ENCODE data around the gene HNRNPUL1. TPM values are rescaled to one million over a fixed set of nuclear protein-coding genes. Genes with fewer than 3 reads are reported as not detected.

The HNRNPUL1 gene
- total RNA-seq, 1 experiment from 2014 or later: 266 TPM

DNA sequence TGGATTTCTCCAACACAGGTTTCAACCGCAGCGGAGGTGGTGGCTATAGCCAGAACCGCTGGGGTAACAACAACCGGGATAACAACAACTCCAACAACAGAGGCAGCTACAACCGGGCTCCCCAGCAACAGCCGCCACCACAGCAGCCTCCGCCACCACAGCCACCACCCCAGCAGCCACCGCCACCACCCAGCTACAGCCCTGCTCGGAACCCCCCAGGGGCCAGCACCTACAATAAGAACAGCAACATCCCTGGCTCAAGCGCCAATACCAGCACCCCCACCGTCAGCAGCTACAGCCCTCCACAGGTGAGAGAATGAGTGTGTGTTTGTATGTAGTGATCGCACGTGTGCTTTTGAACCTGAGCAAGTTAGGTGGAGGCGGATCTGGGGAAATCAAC is 39.8 kb downstream of the HNRNPUL1 start:
- ChIA-PET CTCF (no interaction called here), POLR2A (ENCODE audit: unreplicated experiment) (interaction anchor here (0.6 kb wide), 1 partner anchor 493 kb away, joined by 5 read pairs; no protein-coding TSS in a partner anchor)
- Histone ChIP-seq H3K79me2 (ENCODE audit: low read depth) (no peaks in the 10 kb centered on the region), H4K20me1 (ENCODE audit: insufficient read depth) (no peaks in the 10 kb centered on the region), H3K4me1 (replicated peaks; ENCODE audit: insufficient read depth) (peaks cover 3% of the 10 kb centered on the region; the same call in 1 of the 2 replicates), H3K4me2 (no peak overlapping the region), H3K9me3 (ENCODE audit: insufficient read depth, low read depth) (no peaks in the 10 kb centered on the region), H3K36me3 (ENCODE audit: low read depth) (peaks cover 21% of the 10 kb centered on the region; the same call in 1 of the 2 replicates), H3K27ac (no peak overlapping the region), H3F3A (ENCODE audit: insufficient read depth, low read depth) (peaks cover 37% of the 10 kb centered on the region), H3K9me2 (ENCODE audit: insufficient read depth) (no peaks in the 10 kb centered on the region), H3K27me3 (ENCODE audit: insufficient read depth, low read depth) (no peaks in the 10 kb centered on the region), H3K4me3 (no peak overlapping the region), H2AFZ (no peak overlapping the region)
- no TSS peak for BruUV-seq (replicated peaks)
- DNase-seq: no peak
- TF ChIP-seq, protein P1, sequence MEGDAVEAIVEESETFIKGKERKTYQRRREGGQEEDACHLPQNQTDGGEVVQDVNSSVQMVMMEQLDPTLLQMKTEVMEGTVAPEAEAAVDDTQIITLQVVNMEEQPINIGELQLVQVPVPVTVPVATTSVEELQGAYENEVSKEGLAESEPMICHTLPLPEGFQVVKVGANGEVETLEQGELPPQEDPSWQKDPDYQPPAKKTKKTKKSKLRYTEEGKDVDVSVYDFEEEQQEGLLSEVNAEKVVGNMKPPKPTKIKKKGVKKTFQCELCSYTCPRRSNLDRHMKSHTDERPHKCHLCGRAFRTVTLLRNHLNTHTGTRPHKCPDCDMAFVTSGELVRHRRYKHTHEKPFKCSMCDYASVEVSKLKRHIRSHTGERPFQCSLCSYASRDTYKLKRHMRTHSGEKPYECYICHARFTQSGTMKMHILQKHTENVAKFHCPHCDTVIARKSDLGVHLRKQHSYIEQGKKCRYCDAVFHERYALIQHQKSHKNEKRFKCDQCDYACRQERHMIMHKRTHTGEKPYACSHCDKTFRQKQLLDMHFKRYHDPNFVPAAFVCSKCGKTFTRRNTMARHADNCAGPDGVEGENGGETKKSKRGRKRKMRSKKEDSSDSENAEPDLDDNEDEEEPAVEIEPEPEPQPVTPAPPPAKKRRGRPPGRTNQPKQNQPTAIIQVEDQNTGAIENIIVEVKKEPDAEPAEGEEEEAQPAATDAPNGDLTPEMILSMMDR (conservative IDR thresholded peaks at IDR 0.05): no peak
- no peak for TF ChIP-seq EZH2 (IDR thresholded peaks at IDR 0.05; ENCODE audit: low read depth)
- intact Hi-C loops (cut with micrococcal nuclease; ENCODE audit: unreplicated experiment): no loop called here

DNA sequence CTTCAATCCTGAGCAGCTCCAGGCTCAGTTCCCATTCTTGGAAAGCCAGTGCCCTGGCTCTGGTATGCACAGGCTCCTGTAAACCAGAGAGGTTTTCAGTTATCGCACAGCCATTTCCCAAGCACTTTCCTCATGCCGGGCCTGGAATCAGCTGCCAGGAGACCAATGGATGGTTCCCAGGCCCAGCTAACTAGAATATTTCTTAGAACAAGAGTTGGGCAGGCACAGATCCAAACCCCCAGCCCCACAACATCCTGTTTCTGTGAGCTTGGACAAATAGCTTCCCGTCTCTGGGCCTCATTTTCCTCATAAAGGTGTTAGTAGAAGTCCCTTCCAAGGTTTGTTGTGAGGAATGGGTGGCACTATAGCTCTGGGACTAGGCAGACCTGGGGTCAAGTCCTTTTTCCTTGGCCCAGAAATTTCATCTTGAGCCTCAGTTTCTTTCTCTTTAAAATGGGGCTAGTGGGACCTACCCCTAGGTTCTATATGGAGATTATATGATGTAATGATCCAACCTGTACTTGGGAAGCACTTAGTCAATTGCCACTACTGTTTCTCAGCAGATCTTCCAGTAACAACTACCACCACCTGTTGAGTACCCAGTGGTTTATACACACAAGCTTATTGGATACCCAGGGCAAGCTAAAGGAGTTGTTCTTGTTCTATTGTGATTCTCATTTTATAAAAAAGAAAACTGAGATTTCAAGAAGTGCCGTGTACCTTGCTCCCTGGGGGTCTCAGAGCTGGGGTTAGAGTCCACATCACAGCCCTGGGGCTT is 40.7 kb downstream of the HNRNPUL1 start:
- no peak for DNase-seq
- Histone ChIP-seq H3K36me3 (ENCODE audit: low read depth) (peaks cover 11% of the 10 kb centered on the region; the same call in 1 of the 2 replicates), H3K9me3 (ENCODE audit: insufficient read depth, low read depth) (no peaks in the 10 kb centered on the region), H3K79me2 (ENCODE audit: low read depth) (no peaks in the 10 kb centered on the region), H4K20me1 (ENCODE audit: insufficient read depth) (no peaks in the 10 kb centered on the region), H3K4me2 (no peak overlapping the region), H3K9me2 (ENCODE audit: insufficient read depth) (no peaks in the 10 kb centered on the region), H3K27ac (no peak overlapping the region), H3K4me1 (replicated peaks; ENCODE audit: insufficient read depth) (peaks cover 7% of the 10 kb centered on the region), H3K4me3 (no peak overlapping the region), H2AFZ (no peak overlapping the region), H3K27me3 (ENCODE audit: insufficient read depth, low read depth) (no peaks in the 10 kb centered on the region), H3F3A (ENCODE audit: insufficient read depth, low read depth) (peaks cover 42% of the 10 kb centered on the region)
- TF ChIP-seq EZH2 (IDR thresholded peaks at IDR 0.05; ENCODE audit: low read depth): no peak
- TF ChIP-seq, protein P1 (conservative IDR thresholded peaks at IDR 0.05): no peak
- intact Hi-C loops (cut with micrococcal nuclease; ENCODE audit: unreplicated experiment): loop anchor here (5.0 kb wide), 2 partner anchors 103 to 178 kb away; no protein-coding TSS in a partner anchor
- POLR2A ChIA-PET (ENCODE audit: unreplicated experiment): interaction anchor here (0.5 to 0.6 kb wide), 2 partner anchors 12 to 61 kb away, joined by 3 read pairs; no protein-coding TSS in a partner anchor
- no TSS peak for BruUV-seq (replicated peaks)
- CTCF ChIA-PET: interaction anchor here (0.6 kb wide), 1 partner anchor 43 kb away, joined by 10 read pairs; no protein-coding TSS in a partner anchor

DNA sequence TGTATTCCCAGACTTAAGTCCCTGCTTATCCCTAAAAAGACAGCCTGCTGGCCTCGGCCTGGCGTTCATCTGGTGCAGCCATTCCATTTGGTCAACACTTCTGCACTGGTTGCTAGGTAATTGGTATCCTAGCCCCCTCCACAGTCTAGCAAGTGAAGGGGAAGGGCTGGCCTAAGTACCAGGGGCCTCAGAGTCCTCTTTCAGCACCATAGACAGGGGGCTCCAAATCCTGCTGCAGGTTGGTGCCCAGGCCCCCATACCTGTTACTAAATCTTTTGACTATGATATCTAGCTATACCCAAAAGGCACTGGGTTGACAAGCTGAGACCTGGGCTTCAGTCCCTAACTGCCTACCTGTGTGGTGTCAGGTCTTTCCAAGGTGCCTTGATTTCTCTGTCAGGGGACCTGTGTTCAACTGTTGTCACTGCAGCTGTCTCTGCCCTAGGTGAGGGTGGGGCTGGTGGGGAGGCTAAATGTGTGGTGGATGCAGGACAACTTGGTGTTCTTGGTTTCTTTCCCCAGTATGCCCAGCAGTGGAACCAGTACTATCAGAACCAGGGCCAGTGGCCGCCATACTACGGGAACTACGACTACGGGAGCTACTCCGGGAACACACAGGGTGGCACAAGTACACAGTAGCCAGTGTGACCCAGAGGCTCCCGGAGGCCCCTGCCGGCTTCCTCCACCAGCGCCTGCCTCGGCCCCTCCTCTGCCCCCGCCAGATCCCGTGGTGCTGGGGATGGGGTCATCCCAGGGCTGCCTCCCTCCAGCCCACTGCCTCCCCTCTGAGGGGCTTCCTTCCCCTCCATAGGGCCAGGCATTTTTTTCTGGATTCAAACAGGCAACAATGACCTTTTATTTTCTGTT is 42.0 kb downstream of the HNRNPUL1 start:
- Histone ChIP-seq H4K20me1 (ENCODE audit: insufficient read depth) (no peaks in the 10 kb centered on the region), H3K79me2 (ENCODE audit: low read depth) (peaks cover 5% of the 10 kb centered on the region), H3K27ac (no peak overlapping the region), H3F3A (ENCODE audit: insufficient read depth, low read depth) (peaks cover 47% of the 10 kb centered on the region), H2AFZ (no peak overlapping the region), H3K9me3 (ENCODE audit: insufficient read depth, low read depth) (no peaks in the 10 kb centered on the region), H3K4me1 (replicated peaks; ENCODE audit: insufficient read depth) (peaks cover 9% of the 10 kb centered on the region), H3K9me2 (ENCODE audit: insufficient read depth) (no peaks in the 10 kb centered on the region), H3K4me3 (no peak overlapping the region), H3K36me3 (ENCODE audit: low read depth) (peaks cover 9% of the 10 kb centered on the region; the same call in 1 of the 2 replicates), H3K4me2 (no peak overlapping the region), H3K27me3 (ENCODE audit: insufficient read depth, low read depth) (no peaks in the 10 kb centered on the region)
- ChIA-PET POLR2A (ENCODE audit: unreplicated experiment) (no interaction called here), CTCF (no interaction called here)
- intact Hi-C loops (cut with micrococcal nuclease; ENCODE audit: unreplicated experiment): loop anchor here (5.0 kb wide), 2 partner anchors 104 to 179 kb away; no protein-coding TSS in a partner anchor
- no TSS peak for BruUV-seq (replicated peaks)
- no peak for DNase-seq
- TF ChIP-seq EZH2 (IDR thresholded peaks at IDR 0.05; ENCODE audit: low read depth): no peak
- TF ChIP-seq, protein P1 (conservative IDR thresholded peaks at IDR 0.05): no peak
